KOPT-K1 (cell line): ENCODE results near the gene KLF9.

Experiments
- H3K27ac ChIP-seq: fragments of 200-600 bp; sonication (generic); 2 replicates; pipeline ENCODE4 v1.5.1; 2016; ENCODE audit warnings: antibody characterized with exemption, mild to moderate bottlenecking, low read depth, low read length; ENCODE audit not compliant: poor library complexity, severe bottlenecking
- H3K36me3 ChIP-seq: fragments of 200-600 bp; sonication (generic); 2 replicates; pipeline ENCODE4 v1.5.1; 2017; ENCODE audit warnings: antibody characterized with exemption, mild to moderate bottlenecking, low read length, moderate library complexity; ENCODE audit not compliant: insufficient read depth
- H3K9me3 ChIP-seq: fragments of 200-600 bp; sonication (generic); 2 replicates; pipeline ENCODE4 v1.5.1; 2017; ENCODE audit warnings: antibody characterized with exemption, low read length, mild to moderate bottlenecking; ENCODE audit not compliant: insufficient read depth, poor library complexity, severe bottlenecking

Gene KLF9

GRCh38 chr9:70413799-70414775, at the start of gene KLF9:
KLF9 (minus strand) TSS chr9:70414657; CDS start chr9:70413363, 1,294 bp downstream.
- H3K27ac ChIP-seq = peak within 1 kb of the TSS; percentile 6
- H3K36me3 ChIP-seq = no peaks in the 10 kb centered on the region
- H3K9me3 ChIP-seq = no peaks in the 10 kb centered on the region

DNA sequence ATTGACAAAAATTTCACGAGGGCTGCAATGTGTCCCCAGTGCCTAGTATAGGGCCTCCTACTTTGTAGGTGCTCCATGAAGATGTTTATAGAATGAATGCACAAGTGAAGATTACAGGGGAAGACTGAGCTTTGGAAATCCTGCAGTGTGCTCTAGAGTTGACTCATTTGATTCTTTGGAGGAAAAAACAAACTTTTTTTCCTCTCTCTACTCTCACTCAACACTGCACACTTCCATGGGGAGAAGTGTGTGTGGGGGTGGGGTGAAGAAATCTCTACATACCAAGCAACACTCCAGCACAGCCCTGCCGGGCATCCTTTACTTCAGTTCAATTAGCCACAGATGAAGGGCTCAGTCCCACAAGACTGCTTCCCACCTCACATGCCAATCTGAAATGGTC, 49.4 kb upstream of the KLF9 start:
- H3K9me3 ChIP-seq = no peaks in the 10 kb centered on the region
- no peaks in the 10 kb centered on the region for H3K36me3 ChIP-seq
- no peak overlapping the region for H3K27ac ChIP-seq

DNA sequence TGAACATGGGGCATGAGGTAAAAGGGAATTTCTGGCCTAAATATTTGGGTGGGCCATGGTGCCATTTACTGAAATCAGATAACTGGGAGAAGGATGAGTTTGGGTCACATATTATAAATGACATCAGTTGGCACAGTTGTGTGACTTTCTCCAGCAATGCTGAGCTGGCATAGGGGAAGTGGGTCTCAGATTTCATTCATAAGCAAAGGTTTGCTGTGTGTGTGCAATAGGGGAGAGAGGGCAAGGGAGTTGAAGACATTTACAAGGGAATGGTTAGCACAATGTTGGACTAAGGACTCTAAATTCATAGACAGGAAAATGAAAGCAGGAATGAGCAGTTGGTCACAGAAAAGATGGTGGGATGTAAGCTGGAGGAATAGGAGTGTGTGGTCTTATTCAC, 47.8 kb upstream of the KLF9 start:
- H3K27ac ChIP-seq = no peak overlapping the region

DNA sequence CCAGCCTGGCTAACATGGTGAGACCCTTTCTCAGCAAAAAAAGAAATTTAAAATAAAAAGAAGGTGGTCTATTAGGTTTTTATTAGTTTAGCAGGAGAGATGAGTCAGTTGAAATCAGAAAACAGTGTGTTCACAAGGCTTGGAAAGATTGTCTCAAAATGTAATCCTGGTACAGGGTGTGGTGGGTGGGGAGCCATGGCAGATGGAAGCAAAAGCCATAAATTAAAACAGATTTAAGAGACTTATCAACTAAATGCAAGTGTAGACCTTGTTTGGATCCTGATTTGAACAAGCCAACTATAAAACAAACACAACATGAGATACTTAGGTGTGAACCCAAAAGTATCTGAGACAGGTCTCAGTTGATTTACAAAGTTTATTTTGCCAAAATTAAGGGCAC, 42.8 kb upstream of the KLF9 start:
- no peaks in the 10 kb centered on the region for H3K36me3 ChIP-seq
- H3K9me3 ChIP-seq = no peaks in the 10 kb centered on the region
- no peak overlapping the region for H3K27ac ChIP-seq

More for the DNA sequence above, 47.8 kb upstream of the KLF9 start:
- H3K36me3 ChIP-seq = no peaks in the 10 kb centered on the region
- no peaks in the 10 kb centered on the region for H3K9me3 ChIP-seq

- H3K27ac ChIP-seq = no peak overlapping the region
- H3K36me3 ChIP-seq = no peaks in the 10 kb centered on the region
- H3K9me3 ChIP-seq = no peaks in the 10 kb centered on the region
Observed at GRCh38 chr9:70455993-70456704, 41.7 kb upstream of the KLF9 start.

DNA sequence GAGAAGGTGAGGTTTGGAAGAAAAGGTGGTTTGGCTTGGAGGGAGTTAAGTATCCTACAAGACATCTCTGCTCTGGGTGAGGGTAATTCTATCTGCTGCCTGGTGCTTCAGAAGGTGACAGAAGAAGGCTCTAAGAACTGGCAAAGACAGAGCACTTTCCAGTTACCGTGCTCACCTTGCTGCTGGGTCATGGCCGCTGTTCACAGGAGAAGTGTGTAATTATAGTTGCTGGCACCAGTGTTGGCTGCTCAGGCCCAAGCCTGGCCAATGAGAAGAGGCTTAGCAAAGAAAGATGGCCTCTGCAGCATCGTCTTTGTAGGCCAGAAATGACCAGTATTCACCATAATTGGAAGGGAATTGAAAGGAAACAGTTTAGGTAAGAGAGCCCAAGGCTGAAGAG, 37.9 kb upstream of the KLF9 start:
- no peaks in the 10 kb centered on the region for H3K9me3 ChIP-seq
- H3K36me3 ChIP-seq = no peaks in the 10 kb centered on the region
- H3K27ac ChIP-seq = no peak overlapping the region

DNA sequence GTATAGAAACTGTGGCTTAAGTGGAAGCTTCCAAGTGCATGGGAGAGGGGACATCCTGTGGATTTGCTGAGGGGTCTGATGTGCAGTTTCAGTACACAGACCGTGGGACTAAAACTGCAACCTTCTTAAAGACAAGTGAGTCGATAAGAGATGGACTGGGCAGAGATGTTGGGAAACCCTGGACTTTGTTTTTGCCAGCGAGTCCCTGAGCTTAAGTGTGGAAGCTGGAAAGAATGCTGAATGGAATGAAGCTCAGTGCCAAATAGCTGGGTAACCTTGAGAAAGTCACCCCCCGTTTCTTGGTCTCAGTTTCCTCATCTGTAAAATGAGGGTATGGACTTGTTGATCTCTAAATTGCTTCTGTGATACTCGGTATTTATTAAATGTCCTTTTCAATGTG, 37.3 kb upstream of the KLF9 start:
- Histone ChIP-seq H3K27ac (no peak overlapping the region), H3K9me3 (no peaks in the 10 kb centered on the region), H3K36me3 (no peaks in the 10 kb centered on the region)

- Histone ChIP-seq H3K9me3 (no peaks in the 10 kb centered on the region), H3K36me3 (no peaks in the 10 kb centered on the region), H3K27ac (no peak overlapping the region)
Observed at GRCh38 chr9:70450738-70451137, 36.3 kb upstream of the KLF9 start.

GRCh38 chr9:70449461-70449860, 35.0 kb upstream of the KLF9 start:
- H3K36me3 ChIP-seq = no peaks in the 10 kb centered on the region
- no peak overlapping the region for H3K27ac ChIP-seq

GRCh38 chr9:70448919-70449318, 34.5 kb upstream of the KLF9 start:
- H3K36me3 ChIP-seq = no peaks in the 10 kb centered on the region
- H3K9me3 ChIP-seq = no peaks in the 10 kb centered on the region
- H3K27ac ChIP-seq = no peak overlapping the region

More at GRCh38 chr9:70449461-70449860, 35.0 kb upstream of the KLF9 start:
- no peaks in the 10 kb centered on the region for H3K9me3 ChIP-seq

DNA sequence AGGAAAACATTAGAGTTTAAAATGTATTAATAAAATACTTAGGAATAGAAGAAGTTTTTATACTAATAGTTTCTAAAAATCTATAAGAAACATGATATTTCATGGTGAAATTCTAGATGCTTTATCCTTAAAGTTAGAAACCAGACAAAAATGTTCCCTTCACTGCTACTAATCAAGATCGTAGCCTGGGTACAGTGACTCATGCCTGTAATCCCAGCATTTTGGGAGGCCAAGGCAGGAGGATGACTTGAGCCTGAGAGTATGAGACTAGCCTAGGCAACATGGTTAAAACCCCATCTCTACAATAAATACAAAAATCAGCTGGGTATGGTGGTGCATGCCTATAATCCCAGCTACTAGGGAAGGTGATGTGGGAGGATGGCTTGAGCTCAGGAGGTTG, 30.4 kb upstream of the KLF9 start:
- H3K36me3 ChIP-seq = no peaks in the 10 kb centered on the region
- H3K9me3 ChIP-seq = no peaks in the 10 kb centered on the region
- no peak overlapping the region for H3K27ac ChIP-seq

DNA sequence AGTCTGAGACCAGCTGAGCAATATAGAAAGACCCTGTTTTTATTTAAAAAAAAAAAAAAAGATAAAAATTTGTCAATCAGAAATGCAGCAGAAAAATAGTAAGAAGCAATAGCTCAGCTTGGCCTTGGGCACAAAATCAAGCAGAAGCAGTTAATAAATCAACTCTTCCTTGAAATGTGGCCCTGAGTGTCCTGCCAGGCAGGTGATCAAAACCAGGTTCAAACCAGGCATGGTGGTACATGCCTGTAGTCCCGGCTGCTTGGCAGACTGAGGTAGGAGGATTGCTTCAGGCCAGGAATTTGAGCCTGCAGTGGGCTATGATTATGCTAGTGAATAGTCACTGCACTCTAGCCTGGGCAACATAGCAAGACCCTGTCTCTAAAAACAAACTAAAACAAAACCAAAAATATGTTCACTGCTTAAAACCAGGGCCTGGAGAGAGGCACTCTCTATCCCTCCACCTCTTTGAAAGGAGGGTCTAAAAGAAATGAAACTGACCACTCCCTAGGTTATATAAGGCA, 27.9 kb upstream of the KLF9 start:
- no peaks in the 10 kb centered on the region for H3K9me3 ChIP-seq
- no peaks in the 10 kb centered on the region for H3K36me3 ChIP-seq
- H3K27ac ChIP-seq = no peak overlapping the region

DNA sequence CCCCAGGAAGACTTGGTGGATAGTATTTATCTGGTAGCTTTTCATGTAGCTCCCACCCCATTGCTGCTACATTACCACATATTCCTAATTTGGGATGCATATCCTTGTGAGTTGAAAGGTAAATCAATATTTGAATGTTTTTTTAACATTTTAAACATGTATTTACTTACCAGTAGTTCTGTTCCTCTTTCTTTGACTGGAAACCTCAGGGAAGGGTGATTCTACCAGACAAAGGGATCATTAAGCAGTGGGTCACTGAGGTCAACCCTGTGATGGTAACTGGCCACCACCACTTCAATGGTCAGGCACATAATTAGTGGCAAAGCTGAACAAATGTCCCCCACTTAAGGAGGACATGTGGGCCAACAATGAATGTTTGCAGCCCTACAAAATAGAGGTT, 27.2 kb upstream of the KLF9 start:
- Histone ChIP-seq H3K36me3 (no peaks in the 10 kb centered on the region), H3K9me3 (no peaks in the 10 kb centered on the region), H3K27ac (no peak overlapping the region)

DNA sequence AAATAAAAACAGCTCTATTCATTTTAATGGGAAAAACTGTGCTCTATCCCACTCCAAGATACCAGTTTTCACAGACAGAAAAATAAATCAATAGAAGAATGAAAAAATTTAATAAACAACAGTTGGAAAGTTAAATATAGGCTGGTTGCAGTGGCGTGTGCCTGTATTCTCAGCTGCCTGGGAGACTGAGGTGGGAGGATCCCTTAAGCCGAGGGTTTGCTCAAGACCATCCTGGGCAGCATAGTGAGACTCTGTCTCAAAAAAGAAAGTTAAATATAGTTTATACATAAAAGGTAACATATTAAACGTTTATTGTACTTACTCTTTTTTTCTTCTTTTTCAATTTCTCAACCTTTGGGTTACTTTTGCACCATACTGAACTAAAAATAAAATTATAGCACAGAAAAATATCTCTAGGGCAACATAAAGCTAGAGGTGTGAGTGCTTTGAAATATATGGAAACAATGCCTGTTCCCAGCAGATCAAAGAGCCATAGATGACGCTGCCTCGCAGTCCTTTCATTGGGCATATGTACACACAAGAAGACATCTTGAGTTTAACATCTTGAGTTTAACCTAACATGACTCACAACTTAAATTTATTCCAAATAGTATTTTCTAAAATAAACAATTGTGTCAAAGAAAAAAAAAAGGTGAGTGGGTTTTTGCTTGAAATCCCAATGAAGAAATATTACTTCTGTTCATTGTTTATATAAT, 25.7 kb upstream of the KLF9 start:
- H3K36me3 ChIP-seq = no peaks in the 10 kb centered on the region
- no peak overlapping the region for H3K27ac ChIP-seq
- no peaks in the 10 kb centered on the region for H3K9me3 ChIP-seq
